Globus pallidus (tissue), 1 donor: ENCODE data around the gene LRSAM1.
A peak's percentile ranks its signal among the peaks of the same experiment; 100 is the strongest.

Experiments used
- DNase-seq: peaks from one replicate; pipeline ENCODE4 v3.0.0-alpha.2; 2015; ENCODE audit warnings: low spot score

The LRSAM1 gene

DNA sequence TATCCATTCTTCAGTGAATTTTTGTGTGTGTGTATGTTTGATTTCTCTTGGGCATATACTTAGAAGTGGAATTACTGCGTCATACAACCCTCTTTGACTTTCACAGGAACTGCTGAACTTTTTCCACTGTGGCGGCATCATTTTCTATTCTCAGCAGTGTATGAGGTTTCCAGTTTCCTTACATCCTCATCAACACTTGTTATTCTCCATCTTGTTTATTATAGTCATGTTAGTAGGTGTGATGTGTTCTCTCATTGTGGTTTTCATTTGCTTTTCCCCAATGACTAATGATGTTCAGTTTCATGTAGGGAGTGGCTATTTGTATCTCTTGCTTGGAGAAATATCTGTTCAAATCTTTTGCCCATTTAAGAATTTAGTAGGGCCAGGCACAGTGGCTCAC is 24.6 kb upstream of the LRSAM1 start:
- no peak for DNase-seq

DNA sequence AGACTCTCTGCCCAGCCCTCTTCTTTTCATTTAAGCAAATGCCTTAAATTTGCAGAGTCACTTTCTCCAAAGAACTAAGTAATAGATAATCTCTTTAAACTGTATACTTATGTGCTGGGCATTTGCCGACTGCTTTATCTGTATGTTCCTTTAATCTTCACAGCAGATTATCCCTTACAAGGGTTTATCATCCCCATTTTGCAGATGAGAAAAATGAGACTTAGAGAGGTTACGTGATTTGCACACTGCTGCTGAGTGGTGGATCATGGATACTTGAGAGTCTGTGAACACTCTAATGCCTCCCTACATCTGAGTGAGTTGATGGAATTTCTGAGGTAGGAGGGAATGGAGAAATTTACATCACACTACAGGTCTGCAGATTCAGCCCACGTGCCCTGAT is 23.0 kb upstream of the LRSAM1 start:
- no peak for DNase-seq

GRCh38 chr9:127430415-127430814 is 20.9 kb upstream of the LRSAM1 start:
- DNase-seq, result no peak

GRCh38 chr9:127437497-127438264 is 13.6 kb upstream of the LRSAM1 start:
- DNase-seq, result no peak

DNA sequence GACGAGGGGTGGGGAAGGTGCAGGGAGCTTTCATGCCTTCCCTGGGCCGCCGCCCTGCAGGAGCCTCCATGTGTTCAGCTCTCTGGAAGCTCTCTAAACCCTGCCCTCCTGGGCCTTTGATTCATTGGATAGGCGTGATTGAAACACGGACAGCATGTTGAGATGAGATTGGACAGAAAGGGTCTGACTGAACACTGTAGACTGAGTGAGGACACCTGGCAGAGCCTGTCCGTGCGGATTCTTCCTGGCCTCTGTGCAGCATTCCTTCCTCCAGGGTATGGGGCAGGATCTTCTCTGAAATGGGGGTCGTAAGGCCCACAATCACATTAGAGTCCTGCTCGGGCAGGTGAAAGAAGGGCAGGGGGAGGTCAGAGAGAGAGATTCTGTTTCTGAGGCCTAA is 12.9 kb upstream of the LRSAM1 start:
- no peak for DNase-seq

GRCh38 chr9:127444283-127444920 is 6.9 kb upstream of the LRSAM1 start:
- DNase-seq, result no peak

GRCh38 chr9:127444921-127445850 is 6.1 kb upstream of the LRSAM1 start:
- DNase-seq, result no peak

- DNase-seq, result no peak
Measured at GRCh38 chr9:127445851-127446712, 5.2 kb upstream of the LRSAM1 start.

GRCh38 chr9:127446713-127447415 is 4.4 kb upstream of the LRSAM1 start:
- DNase-seq, result no peak

GRCh38 chr9:127447416-127448111 is 3.7 kb upstream of the LRSAM1 start:
- DNase-seq, result no peak

- DNase-seq, result no peak
Measured at GRCh38 chr9:127448112-127448805, 3.1 kb upstream of the LRSAM1 start.

- no peak for DNase-seq
Measured at GRCh38 chr9:127449332-127449966, 1.9 kb upstream of the LRSAM1 start.

DNA sequence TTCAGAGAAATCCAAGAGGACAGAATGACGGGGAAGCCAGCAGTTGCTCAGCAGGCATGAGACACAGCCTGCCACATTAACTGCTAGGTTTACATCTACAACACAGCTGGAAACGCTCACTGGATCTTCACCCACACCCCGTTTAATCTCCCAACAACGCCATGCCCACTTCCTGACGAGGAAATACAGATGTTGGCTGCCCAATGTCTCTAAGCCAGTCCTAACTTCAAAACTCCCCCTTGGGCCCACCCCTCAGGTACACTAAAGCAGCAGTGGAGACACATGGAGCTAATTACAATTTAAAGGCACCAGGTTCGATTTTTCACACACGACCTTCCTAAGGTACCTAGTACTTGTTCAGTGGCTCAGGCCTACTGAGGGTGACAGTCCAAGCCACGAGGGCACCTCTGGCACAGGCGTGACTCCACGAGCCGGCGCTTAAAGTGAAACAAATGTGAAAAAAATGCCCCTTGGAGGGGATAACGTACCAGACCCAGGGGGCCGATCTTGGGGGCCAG is 1.0 kb upstream of the LRSAM1 start:
- no peak for DNase-seq

DNA sequence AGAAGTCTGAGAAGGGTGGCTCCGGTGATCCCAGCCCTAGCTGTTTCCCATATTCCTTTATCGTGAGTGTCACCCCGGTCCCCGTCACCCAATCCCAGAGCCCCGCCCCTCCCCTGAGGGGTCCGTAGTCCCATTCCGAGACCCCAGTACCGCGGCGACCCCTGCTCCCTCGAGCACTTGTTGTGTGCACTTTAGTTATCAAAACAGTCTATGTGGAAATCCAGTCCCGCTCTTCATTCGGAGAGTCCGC is 223 bp downstream of the LRSAM1 start:
- DNase-seq, result no peak

GRCh38 chr9:127451858-127452656 is 747 bp downstream of the LRSAM1 start:
- peak; percentile 27 for DNase-seq

DNA sequence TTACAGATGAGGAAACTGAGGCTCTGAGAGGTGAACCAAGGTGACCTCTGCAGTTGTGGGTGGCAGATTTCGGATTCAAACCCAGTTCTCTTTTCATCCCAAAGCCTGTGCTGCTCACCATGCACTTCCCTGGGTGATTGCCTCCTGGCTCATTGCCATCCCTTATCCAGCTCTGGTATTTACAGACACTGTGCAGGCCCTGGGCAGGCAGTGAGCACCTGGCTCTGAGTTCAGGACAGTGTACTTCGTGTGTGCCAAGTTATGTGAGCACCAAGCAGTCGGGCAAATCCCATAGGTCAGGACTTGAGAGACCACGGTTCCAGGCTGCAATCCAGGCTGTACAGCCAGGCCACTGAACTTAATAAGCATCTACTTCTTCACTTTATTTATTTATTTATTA is 1.4 kb downstream of the LRSAM1 start:
- DNase-seq, result no peak

DNA sequence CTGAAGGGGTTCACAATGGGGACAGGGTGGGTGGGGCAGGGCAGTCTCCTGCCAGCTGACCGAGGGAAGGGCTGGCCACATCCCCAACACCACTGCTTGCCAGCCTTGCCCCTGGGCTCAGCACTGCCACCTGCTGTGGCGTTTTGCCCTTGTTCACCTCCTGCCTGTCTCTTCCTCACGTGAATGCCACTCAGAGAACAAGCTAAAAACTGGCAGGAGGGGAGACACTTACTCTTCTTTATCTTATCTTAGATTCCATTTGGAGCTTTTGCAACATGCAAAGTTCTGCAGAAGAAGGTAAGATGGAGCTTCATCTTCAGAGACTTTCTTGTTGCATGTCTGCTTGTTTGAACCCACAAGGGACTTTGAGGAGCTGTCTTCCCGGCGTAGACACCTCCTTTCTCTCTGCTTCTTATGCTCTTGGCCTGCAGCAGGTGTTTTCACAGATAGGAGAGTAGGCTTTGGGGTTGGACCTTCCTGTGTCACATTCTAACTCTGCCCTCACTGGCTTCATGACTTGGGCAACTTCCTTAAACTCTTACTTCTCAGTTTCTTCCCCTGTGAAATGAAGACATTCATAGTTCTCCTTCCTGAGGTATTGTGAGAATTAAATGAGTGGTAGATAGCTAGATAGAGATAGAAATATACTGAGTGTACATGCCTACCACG is 4.1 kb downstream of the LRSAM1 start:
- DNase-seq, result no peak
